Measurements from ENCODE around the gene FAM222A. TPM values are rescaled to one million over a fixed set of nuclear protein-coding genes. Genes with fewer than 3 reads are reported as not detected.
A peak's percentile ranks its signal among the peaks of the same experiment; 100 is the strongest.

The FAM222A gene
- total RNA-seq, 1 donor from 2014 or later, result 13.9 TPM

GRCh38 chr12:109793826-109794501 lies 80.3 kb downstream of the FAM222A start:
- H3K9me3 Mint-ChIP-seq, result no peaks in the 10 kb centered on the region
- DNase-seq (ENCODE audit: low read depth, low spot score), result no peak

GRCh38 chr12:109795023-109795422 lies 81.4 kb downstream of the FAM222A start:
- no peaks in the 10 kb centered on the region for H3K36me3 Mint-ChIP-seq (ENCODE audit: low read depth)
- H3K4me1 Mint-ChIP-seq, result peaks cover 4% of the 10 kb centered on the region
- no peaks in the 10 kb centered on the region for H3K9me3 Mint-ChIP-seq
- DNase-seq (ENCODE audit: low read depth, low spot score), result no peak
- no peak overlapping the region for H3K27ac Mint-ChIP-seq (ENCODE audit: unreplicated experiment)
- no peaks in the 10 kb centered on the region for H3K27me3 Mint-ChIP-seq (ENCODE audit: low read depth)
- H3K4me3 Mint-ChIP-seq, result no peak overlapping the region
- TF ChIP-seq CTCF (conservative IDR thresholded peaks at IDR 0.05), result no peak

More at GRCh38 chr12:109793826-109794501, 80.3 kb downstream of the FAM222A start:
- H3K27me3 Mint-ChIP-seq (ENCODE audit: low read depth), result no peaks in the 10 kb centered on the region
- H3K4me1 Mint-ChIP-seq, result peaks cover 4% of the 10 kb centered on the region
- peak overlapping the region; percentile 2 for H3K27ac Mint-ChIP-seq (ENCODE audit: unreplicated experiment)
- H3K36me3 Mint-ChIP-seq (ENCODE audit: low read depth), result no peaks in the 10 kb centered on the region
- H3K4me3 Mint-ChIP-seq, result no peak overlapping the region
- TF ChIP-seq CTCF (conservative IDR thresholded peaks at IDR 0.05), result no peak

- Mint-ChIP-seq H3K27ac (ENCODE audit: unreplicated experiment) (peak overlapping the region; percentile 27), H3K4me3 (no peak overlapping the region), H3K36me3 (ENCODE audit: low read depth) (no peaks in the 10 kb centered on the region), H3K27me3 (ENCODE audit: low read depth) (no peaks in the 10 kb centered on the region), H3K9me3 (no peaks in the 10 kb centered on the region), H3K4me1 (peaks cover 4% of the 10 kb centered on the region)
- no peak for DNase-seq (ENCODE audit: low read depth, low spot score)
- no peak for TF ChIP-seq CTCF (conservative IDR thresholded peaks at IDR 0.05)
Measured at GRCh38 chr12:109796057-109796456, 82.4 kb downstream of the FAM222A start.

- Mint-ChIP-seq H3K4me3 (no peak overlapping the region), H3K27me3 (ENCODE audit: low read depth) (no peaks in the 10 kb centered on the region)
- DNase-seq (ENCODE audit: low read depth, low spot score), result no peak
Measured at GRCh38 chr12:109797905-109798669, 84.5 kb downstream of the FAM222A start.

GRCh38 chr12:109798691-109799090 lies 85.1 kb downstream of the FAM222A start:
- DNase-seq (ENCODE audit: low read depth, low spot score), result no peak
- Mint-ChIP-seq H3K4me1 (peaks cover under 1% of the 10 kb centered on the region), H3K9me3 (no peaks in the 10 kb centered on the region), H3K27me3 (ENCODE audit: low read depth) (no peaks in the 10 kb centered on the region), H3K36me3 (ENCODE audit: low read depth) (no peaks in the 10 kb centered on the region), H3K4me3 (no peak overlapping the region), H3K27ac (ENCODE audit: unreplicated experiment) (no peak overlapping the region)
- TF ChIP-seq CTCF (conservative IDR thresholded peaks at IDR 0.05), result no peak

More at GRCh38 chr12:109797905-109798669, 84.5 kb downstream of the FAM222A start:
- Mint-ChIP-seq H3K27ac (ENCODE audit: unreplicated experiment) (no peak overlapping the region), H3K9me3 (no peaks in the 10 kb centered on the region), H3K36me3 (ENCODE audit: low read depth) (no peaks in the 10 kb centered on the region), H3K4me1 (peaks cover 4% of the 10 kb centered on the region)
- peak; percentile 34 for TF ChIP-seq CTCF (conservative IDR thresholded peaks at IDR 0.05)

Data from neural crest cell (in vitro differentiated cells).